HepG2 (cell line): ENCODE results near the gene TADA2A. TPM values are rescaled to one million over a fixed set of nuclear protein-coding genes. Genes with fewer than 3 reads are reported as not detected.

Experiments
- CBX2 ChIP-seq, 2 experiments: fragments of 200-600 bp in 1 of 2; sonication (generic); formaldehyde crosslinking in 1 of 2; IDR thresholded peaks; 2 replicates each; pipeline versions ENCODE4 v1.7.0 to v1.8.1; 2018 to 2022; ENCODE audit warnings: low read depth in 2 of 2, low read length in 1 of 2, mild to moderate bottlenecking in 1 of 2, missing genetic modification reagents in 1 of 2
- DR1 ChIP-seq: sonication (generic); formaldehyde crosslinking; IDR thresholded peaks from 2 replicates; pipeline ENCODE4 v1.8.0; 2021; ENCODE audit warnings: mild to moderate bottlenecking, missing genetic modification reagents, inconsistent platforms
- HOXA5 ChIP-seq: sonication (generic); formaldehyde crosslinking; IDR thresholded peaks from 2 replicates; pipeline ENCODE4 v1.4.0; 2020; ENCODE audit warnings: missing genetic modification reagents
- IRF1 ChIP-seq: sonication (generic); formaldehyde crosslinking; IDR thresholded peaks from 2 replicates; pipeline ENCODE4 v1.4.0; 2020; ENCODE audit warnings: low read depth, mild to moderate bottlenecking, missing genetic modification reagents
- KLF11 ChIP-seq: IDR thresholded peaks from 2 replicates; pipeline ENCODE4 v1.6.1; 2016; ENCODE audit warnings: missing compliant biosample characterization
- MEIS1 ChIP-seq: sonication (generic); formaldehyde crosslinking; IDR thresholded peaks from 2 replicates; pipeline ENCODE4 v1.9.0; 2021; ENCODE audit warnings: mild to moderate bottlenecking, missing genetic modification reagents, moderate library complexity, borderline replicate concordance
- NR1H2 ChIP-seq: sonication (generic); formaldehyde crosslinking; IDR thresholded peaks from 2 replicates; pipeline ENCODE4 v1.8.1; 2022; ENCODE audit warnings: low read depth, missing genetic modification reagents, borderline replicate concordance
- POLR2A ChIP-seq, 2 experiments: IDR thresholded peaks; 2 replicates each; pipeline ENCODE4 v1.6.1; 2011; ENCODE audit warnings: low read depth in 2 of 2, low read length in 2 of 2, mild to moderate bottlenecking in 1 of 2, moderate library complexity in 1 of 2; ENCODE audit not compliant: insufficient read depth in 1 of 2
- SOX6 ChIP-seq, 2 experiments: fragments of 450-650 bp in 1 of 2; sonication (generic) in 1 of 2; formaldehyde crosslinking in 1 of 2; IDR thresholded peaks; 2 replicates each; pipeline versions ENCODE4 v1.4.0 to v1.6.1; 2017 to 2020; ENCODE audit warnings: antibody characterized with exemption in 1 of 2, mild to moderate bottlenecking in 1 of 2, missing genetic modification reagents in 1 of 2
- ZBTB20 ChIP-seq: sonication (generic); formaldehyde crosslinking; IDR thresholded peaks from 2 replicates; pipeline ENCODE4 v1.8.1; 2023; ENCODE audit warnings: missing genetic modification reagents, low read depth, mild to moderate bottlenecking, borderline replicate concordance
- ZBTB44 ChIP-seq: sonication (generic); formaldehyde crosslinking; IDR thresholded peaks from 2 replicates; pipeline ENCODE4 v1.4.0; 2020; ENCODE audit warnings: missing genetic modification reagents
- ZNF30 ChIP-seq: sonication (generic); formaldehyde crosslinking; IDR thresholded peaks from 2 replicates; pipeline ENCODE4 v1.5.0; 2020; ENCODE audit warnings: mild to moderate bottlenecking, missing genetic modification reagents
- ZNF549 ChIP-seq: sonication (generic); formaldehyde crosslinking; IDR thresholded peaks from 2 replicates; pipeline ENCODE4 v1.5.0; 2020; ENCODE audit warnings: missing genetic modification reagents
- polyA plus RNA-seq, 8 experiments: library from polyadenylated mRNA; depleted of rRNA in 3 of 8; stranded (reverse) in 7 of 8; unstranded in 1 of 8; fragments of >200 nt; fragmentation: Illumina TruSeq in 4 of 8; extraction: Trizol in 4 of 8; gene quantifications; 2 replicates each; pipeline versions ENCODE4 v1.2.1 to v1.2.3, GENCODE V29; 2011 to 2016; ENCODE audit warnings: low read depth in 4 of 8, missing spikeins in 1 of 8, mixed read lengths in 1 of 8; ENCODE audit not compliant: insufficient read depth in 1 of 8
- total RNA-seq, 5 experiments: library from RNA; depleted of rRNA; stranded (reverse); fragments of >200 nt; fragmentation: Illumina TruSeq; extraction: Trizol; gene quantifications; 2 replicates each; pipeline ENCODE4 v1.2.3, GENCODE V29; 2016; ENCODE audit warnings: low read depth in 1 of 5
- TF ChIP-seq, protein P1 (sequence below): sonication (generic); formaldehyde crosslinking; IDR thresholded peaks from 2 replicates; pipeline ENCODE4 v1.5.0; 2020; ENCODE audit warnings: missing genetic modification reagents, mild to moderate bottlenecking, borderline replicate concordance
- TF ChIP-seq, protein P2 (sequence below): sonication (generic); formaldehyde crosslinking; IDR thresholded peaks from 2 replicates; pipeline ENCODE4 v1.4.0; 2020; ENCODE audit warnings: missing genetic modification reagents
- TF ChIP-seq, protein P3 (sequence below): sonication (generic); formaldehyde crosslinking; IDR thresholded peaks from 2 replicates; pipeline ENCODE4 v1.9.0; 2021; ENCODE audit warnings: missing genetic modification reagents, borderline replicate concordance
- TF ChIP-seq, protein P4 (sequence below), 2 experiments: sonication (generic) in 1 of 2; formaldehyde crosslinking in 1 of 2; IDR thresholded peaks; 2 replicates each; pipeline versions ENCODE4 v1.5.1 to v1.6.1; 2011 to 2020; ENCODE audit warnings: borderline replicate concordance in 1 of 2, low read depth in 1 of 2, low read length in 1 of 2, mild to moderate bottlenecking in 1 of 2, missing genetic modification reagents in 1 of 2, moderate library complexity in 1 of 2

The TADA2A gene
- total and polyA plus RNA-seq, 2 of the 13 experiments (the other 11 are each of a cell fraction or from before 2014, with no cell fraction given), result 8.0 to 14.0 TPM

DNA sequence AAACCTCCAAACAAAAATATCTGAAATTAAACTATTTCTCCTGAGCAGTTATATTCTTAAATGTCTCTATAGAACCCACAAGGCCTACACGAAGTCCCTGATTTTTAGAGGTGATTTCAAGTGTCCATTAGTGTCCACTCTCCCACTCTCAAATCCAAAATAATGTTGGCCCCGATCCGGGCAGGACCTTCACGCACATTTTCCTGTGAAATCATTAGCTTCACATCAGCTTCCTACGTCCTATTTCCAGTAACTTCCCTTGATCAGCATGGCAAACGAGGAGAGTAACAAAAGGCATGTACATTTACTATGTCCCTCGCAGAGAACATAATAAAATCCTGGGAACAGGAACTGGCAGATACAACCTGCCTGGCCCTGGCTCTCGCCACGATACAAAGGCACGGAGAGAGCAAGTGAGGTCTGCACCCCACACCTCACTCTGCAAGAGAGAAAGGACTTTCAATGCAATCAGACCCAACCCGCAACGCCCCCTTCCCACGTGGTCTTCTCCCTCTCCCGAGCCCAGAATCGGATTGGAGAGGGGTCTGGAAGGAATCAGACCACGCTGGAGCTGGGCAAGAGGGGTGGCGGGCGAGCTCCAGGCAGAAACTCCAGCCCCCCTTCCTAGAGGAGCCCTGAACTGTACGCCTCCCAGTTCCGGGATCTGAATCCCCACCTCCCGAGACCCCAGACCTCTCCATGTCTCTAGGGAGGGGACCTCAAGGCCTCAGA, 48.4 kb upstream of the TADA2A start (continued):
- TF ChIP-seq, protein P1, sequence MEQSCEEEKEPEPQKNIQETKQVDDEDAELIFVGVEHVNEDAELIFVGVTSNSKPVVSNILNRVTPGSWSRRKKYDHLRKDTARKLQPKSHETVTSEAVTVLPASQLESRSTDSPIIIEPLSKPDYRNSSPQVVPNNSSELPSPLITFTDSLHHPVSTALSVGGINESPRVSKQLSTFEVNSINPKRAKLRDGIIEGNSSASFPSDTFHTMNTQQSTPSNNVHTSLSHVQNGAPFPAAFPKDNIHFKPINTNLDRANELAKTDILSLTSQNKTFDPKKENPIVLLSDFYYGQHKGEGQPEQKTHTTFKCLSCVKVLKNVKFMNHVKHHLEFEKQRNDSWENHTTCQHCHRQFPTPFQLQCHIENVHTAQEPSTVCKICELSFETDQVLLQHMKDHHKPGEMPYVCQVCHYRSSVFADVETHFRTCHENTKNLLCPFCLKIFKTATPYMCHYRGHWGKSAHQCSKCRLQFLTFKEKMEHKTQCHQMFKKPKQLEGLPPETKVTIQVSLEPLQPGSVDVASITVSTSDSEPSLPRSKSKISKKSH (CRISPR knock-in tag), result peak; percentile 86; the same call in 1 of the 2 replicates
- TF ChIP-seq, protein P2, sequence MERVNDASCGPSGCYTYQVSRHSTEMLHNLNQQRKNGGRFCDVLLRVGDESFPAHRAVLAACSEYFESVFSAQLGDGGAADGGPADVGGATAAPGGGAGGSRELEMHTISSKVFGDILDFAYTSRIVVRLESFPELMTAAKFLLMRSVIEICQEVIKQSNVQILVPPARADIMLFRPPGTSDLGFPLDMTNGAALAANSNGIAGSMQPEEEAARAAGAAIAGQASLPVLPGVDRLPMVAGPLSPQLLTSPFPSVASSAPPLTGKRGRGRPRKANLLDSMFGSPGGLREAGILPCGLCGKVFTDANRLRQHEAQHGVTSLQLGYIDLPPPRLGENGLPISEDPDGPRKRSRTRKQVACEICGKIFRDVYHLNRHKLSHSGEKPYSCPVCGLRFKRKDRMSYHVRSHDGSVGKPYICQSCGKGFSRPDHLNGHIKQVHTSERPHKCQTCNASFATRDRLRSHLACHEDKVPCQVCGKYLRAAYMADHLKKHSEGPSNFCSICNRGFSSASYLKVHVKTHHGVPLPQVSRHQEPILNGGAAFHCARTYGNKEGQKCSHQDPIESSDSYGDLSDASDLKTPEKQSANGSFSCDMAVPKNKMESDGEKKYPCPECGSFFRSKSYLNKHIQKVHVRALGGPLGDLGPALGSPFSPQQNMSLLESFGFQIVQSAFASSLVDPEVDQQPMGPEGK (CRISPR knock-in tag), result no peak
- TF ChIP-seq ZNF30 (CRISPR knock-in tag), result 0 out of 2 replicates have a peak, but pooled peaks have one; percentile 33
- no peak; the same call in 1 of the 2 replicates for TF ChIP-seq DR1
- 0 out of 2 replicates have a peak, but pooled peaks have one; percentile 51 for TF ChIP-seq ZBTB20 (CRISPR knock-in tag)
- TF ChIP-seq SOX6 (IDR thresholded peaks at IDR 0.05), result no peak
- no peak for TF ChIP-seq SOX6 (CRISPR knock-in tag; IDR thresholded peaks at IDR 0.05)
- peak; percentile 81 to 94 for TF ChIP-seq POLR2A (IDR thresholded peaks at IDR 0.05; ENCODE audit: insufficient read depth in 1 of 2, low read depth in 2 of 2, low read length in 2 of 2)
- TF ChIP-seq ZBTB44 (CRISPR knock-in tag), result no peak
- TF ChIP-seq, protein P3, sequence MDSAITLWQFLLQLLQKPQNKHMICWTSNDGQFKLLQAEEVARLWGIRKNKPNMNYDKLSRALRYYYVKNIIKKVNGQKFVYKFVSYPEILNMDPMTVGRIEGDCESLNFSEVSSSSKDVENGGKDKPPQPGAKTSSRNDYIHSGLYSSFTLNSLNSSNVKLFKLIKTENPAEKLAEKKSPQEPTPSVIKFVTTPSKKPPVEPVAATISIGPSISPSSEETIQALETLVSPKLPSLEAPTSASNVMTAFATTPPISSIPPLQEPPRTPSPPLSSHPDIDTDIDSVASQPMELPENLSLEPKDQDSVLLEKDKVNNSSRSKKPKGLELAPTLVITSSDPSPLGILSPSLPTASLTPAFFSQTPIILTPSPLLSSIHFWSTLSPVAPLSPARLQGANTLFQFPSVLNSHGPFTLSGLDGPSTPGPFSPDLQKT, result no peak
- TF ChIP-seq, protein P4, sequence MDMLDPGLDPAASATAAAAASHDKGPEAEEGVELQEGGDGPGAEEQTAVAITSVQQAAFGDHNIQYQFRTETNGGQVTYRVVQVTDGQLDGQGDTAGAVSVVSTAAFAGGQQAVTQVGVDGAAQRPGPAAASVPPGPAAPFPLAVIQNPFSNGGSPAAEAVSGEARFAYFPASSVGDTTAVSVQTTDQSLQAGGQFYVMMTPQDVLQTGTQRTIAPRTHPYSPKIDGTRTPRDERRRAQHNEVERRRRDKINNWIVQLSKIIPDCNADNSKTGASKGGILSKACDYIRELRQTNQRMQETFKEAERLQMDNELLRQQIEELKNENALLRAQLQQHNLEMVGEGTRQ (IDR thresholded peaks at IDR 0.05; ENCODE audit: low read depth, low read length), result peak; percentile 54; the same call in 1 of the 2 replicates
- TF ChIP-seq, protein P4 (CRISPR knock-in tag; IDR thresholded peaks at IDR 0.05; ENCODE audit: borderline replicate concordance), result peak; percentile 74; the same call in 1 of the 2 replicates
- TF ChIP-seq HOXA5 (CRISPR knock-in tag), result no peak
- no peak for TF ChIP-seq ZNF549 (CRISPR knock-in tag)
- TF ChIP-seq CBX2 (IDR thresholded peaks at IDR 0.05; ENCODE audit: low read depth, low read length), result no peak
- no peak for TF ChIP-seq CBX2 (CRISPR knock-in tag; IDR thresholded peaks at IDR 0.05; ENCODE audit: low read depth)
- peak; percentile 37; the same call in 1 of the 2 replicates for TF ChIP-seq MEIS1
- TF ChIP-seq NR1H2 (CRISPR knock-in tag), result no peak
- 0 out of 2 replicates have a peak, but pooled peaks have one; percentile 33 for TF ChIP-seq KLF11
- no peak for TF ChIP-seq IRF1 (CRISPR knock-in tag)
